Mesenchymal stem cell (in vitro differentiated cells and primary cell): ENCODE data around the gene NPAS3.

Experiments used
- DNase-seq: peaks from one replicate; pipeline ENCODE4 v3.0.0-alpha.2; 2013
- H2AFZ ChIP-seq: one replicate; pipeline ENCODE4 v1.6.1; 2013; ENCODE audit warnings: low read depth, mild to moderate bottlenecking, control low read depth, inconsistent platforms, low read length, moderate library complexity
- H2AK5ac ChIP-seq: 2 replicates; pipeline ENCODE4 v1.6.1; 2013; ENCODE audit warnings: low read length, moderate library complexity, mild to moderate bottlenecking, inconsistent platforms; ENCODE audit not compliant: severe bottlenecking
- H2BK120ac ChIP-seq: one replicate; pipeline ENCODE4 v1.6.1; 2013; ENCODE audit warnings: low read depth, mild to moderate bottlenecking, inconsistent platforms, low read length, moderate library complexity
- H2BK12ac ChIP-seq, 2 experiments: one replicate each; pipeline ENCODE4 v1.6.1; 2013; ENCODE audit warnings: inconsistent platforms in 2 of 2, low read length in 2 of 2, mild to moderate bottlenecking in 2 of 2, moderate library complexity in 2 of 2, control low read depth in 1 of 2
- H2BK15ac ChIP-seq: one replicate; pipeline ENCODE4 v1.6.1; 2013; ENCODE audit warnings: mild to moderate bottlenecking, low read depth, inconsistent platforms; ENCODE audit not compliant: poor library complexity, severe bottlenecking
- H2BK5ac ChIP-seq: 2 replicates; pipeline ENCODE4 v1.6.1; 2013; ENCODE audit warnings: low read depth, mild to moderate bottlenecking, low read length, control low read depth, inconsistent platforms; ENCODE audit not compliant: poor library complexity, severe bottlenecking
- H3K14ac ChIP-seq, 2 experiments: one replicate each; pipeline ENCODE4 v1.6.1; 2013; ENCODE audit warnings: inconsistent platforms in 2 of 2, low read length in 2 of 2, control low read depth in 1 of 2, mild to moderate bottlenecking in 1 of 2, moderate library complexity in 1 of 2
- H3K18ac ChIP-seq, 2 experiments: one replicate each; pipeline ENCODE4 v1.6.1; 2013; ENCODE audit warnings: inconsistent platforms in 2 of 2, low read length in 2 of 2, control low read depth in 1 of 2, low read depth in 1 of 2, mild to moderate bottlenecking in 1 of 2
- H3K23ac ChIP-seq, 2 experiments: one replicate each; pipeline ENCODE4 v1.6.1; 2013; ENCODE audit warnings: inconsistent platforms in 2 of 2, low read length in 2 of 2, mild to moderate bottlenecking in 2 of 2, moderate library complexity in 2 of 2, control low read depth in 1 of 2
- H3K27ac ChIP-seq: 2 replicates; pipeline ENCODE4 v1.5.1; 2013; ENCODE audit warnings: mild to moderate bottlenecking, moderate library complexity, low read length, control low read depth, inconsistent platforms; ENCODE audit not compliant: poor library complexity, severe bottlenecking
- H3K27me3 ChIP-seq, 2 experiments: 2 replicates each; pipeline versions ENCODE4 v1.6.1 to v1.7.0; 2013; ENCODE audit warnings: low read length in 2 of 2, mild to moderate bottlenecking in 2 of 2, moderate library complexity in 2 of 2, control low read depth in 1 of 2, inconsistent platforms in 1 of 2; ENCODE audit not compliant: control insufficient read depth in 1 of 2, insufficient read depth in 1 of 2
- H3K36me3 ChIP-seq, 2 experiments: 2 replicates each; pipeline versions ENCODE4 v1.6.1 to v1.7.0; 2013; ENCODE audit warnings: low read length in 2 of 2, control low read depth in 1 of 2, inconsistent platforms in 1 of 2, low read depth in 1 of 2, mild to moderate bottlenecking in 1 of 2; ENCODE audit not compliant: insufficient read depth in 2 of 2, control insufficient read depth in 1 of 2
- H3K4ac ChIP-seq, 2 experiments: one replicate each; pipeline ENCODE4 v1.6.1; 2013; ENCODE audit warnings: inconsistent platforms in 2 of 2, low read length in 2 of 2, mild to moderate bottlenecking in 2 of 2, moderate library complexity in 2 of 2, control low read depth in 1 of 2, low read depth in 1 of 2
- H3K4me1 ChIP-seq: 2 replicates; pipeline ENCODE4 v1.6.1; 2013; ENCODE audit warnings: low read depth, low read length, control low read depth; ENCODE audit not compliant: control insufficient read depth, insufficient read depth
- H3K4me2 ChIP-seq: 2 replicates; pipeline ENCODE4 v1.6.1; 2013; ENCODE audit warnings: low read length, mild to moderate bottlenecking, inconsistent platforms; ENCODE audit not compliant: poor library complexity, severe bottlenecking
- H3K4me3 ChIP-seq, 2 experiments: 2 replicates each; pipeline versions ENCODE4 v1.5.1 to v1.7.0; 2013; ENCODE audit warnings: low read length in 2 of 2, mild to moderate bottlenecking in 2 of 2, control low read depth in 1 of 2, low read depth in 1 of 2; ENCODE audit not compliant: insufficient read depth in 1 of 2
- H3K79me1 ChIP-seq: replicated peaks from 2 replicates; pipeline ENCODE4 v1.6.1; 2013; ENCODE audit warnings: mild to moderate bottlenecking, control low read depth, low read length, inconsistent platforms; ENCODE audit not compliant: poor library complexity, severe bottlenecking
- H3K9ac ChIP-seq: 2 replicates; pipeline ENCODE4 v1.7.0; 2013; ENCODE audit warnings: mild to moderate bottlenecking, low read length, moderate library complexity
- H3K9me3 ChIP-seq: 2 replicates; pipeline ENCODE4 v1.7.0; 2013; ENCODE audit warnings: mild to moderate bottlenecking, low read length; ENCODE audit not compliant: control insufficient read depth
- H4K8ac ChIP-seq: one replicate; pipeline ENCODE4 v1.6.1; 2013; ENCODE audit warnings: inconsistent platforms, mild to moderate bottlenecking, low read length, moderate library complexity
- H4K91ac ChIP-seq: one replicate; pipeline ENCODE4 v1.6.1; 2013; ENCODE audit warnings: mild to moderate bottlenecking, low read length, inconsistent platforms
- WGBS: methylation state at CpG from one replicate; pipeline ENCODE4 v1.1.7; 2013; ENCODE audit warnings: mixed read lengths; 5-methylcytosine and 5-hydroxymethylcytosine counted together

Gene NPAS3

DNA sequence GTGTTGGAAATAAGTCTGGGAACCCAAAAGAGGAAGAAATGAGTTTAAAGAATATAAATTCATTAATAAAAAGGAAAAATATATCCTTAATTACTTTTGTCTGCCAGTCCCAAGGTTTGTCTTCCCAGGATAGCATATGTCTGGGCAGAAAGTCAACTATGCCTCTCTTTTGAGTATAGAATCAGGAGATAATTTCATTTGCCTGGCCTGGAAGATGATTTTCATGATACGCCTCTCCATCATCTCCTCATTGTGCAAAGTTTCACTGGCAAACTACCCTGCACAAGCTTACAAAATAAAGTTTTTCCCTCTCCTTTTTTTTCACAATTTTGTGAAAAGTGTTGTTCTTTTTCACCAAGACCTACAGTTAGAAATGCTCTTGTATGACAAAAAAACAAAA lies 671.4 kb downstream of the NPAS3 start:
- no peaks in the 10 kb centered on the region for H3K36me3 ChIP-seq
- WGBS = 100% methylated on average over 1 of the region's 1 CpG
- no peak overlapping the region for H3K14ac ChIP-seq
- H3K9me3 ChIP-seq = no peaks in the 10 kb centered on the region
- H3K27me3 ChIP-seq = no peaks in the 10 kb centered on the region
- no peak overlapping the region for H2BK120ac ChIP-seq
- H3K4ac ChIP-seq = no peak overlapping the region
- no peak overlapping the region for H2BK12ac ChIP-seq
- no peak overlapping the region for H2AFZ ChIP-seq
- H3K9ac ChIP-seq = no peak overlapping the region
- no peak overlapping the region for H4K91ac ChIP-seq
- H2AK5ac ChIP-seq = no peak overlapping the region
- H2BK5ac ChIP-seq = no peak overlapping the region
- H3K23ac ChIP-seq = no peak overlapping the region
- no peak overlapping the region for H3K4me3 ChIP-seq
- no peaks in the 10 kb centered on the region for H3K79me1 ChIP-seq
- H4K8ac ChIP-seq = no peak overlapping the region
- no peak overlapping the region for H2BK15ac ChIP-seq
- no peaks in the 10 kb centered on the region for H3K4me1 ChIP-seq
- H3K27ac ChIP-seq = no peak overlapping the region
- no peak overlapping the region for H3K18ac ChIP-seq
- no peak for DNase-seq
- no peak overlapping the region for H3K4me2 ChIP-seq

GRCh38 chr14:33611405-33612196 lies 672.9 kb downstream of the NPAS3 start:
- H3K27ac ChIP-seq = no peak overlapping the region
- no peak overlapping the region for H2AFZ ChIP-seq
- H3K36me3 ChIP-seq = no peaks in the 10 kb centered on the region
- no peaks in the 10 kb centered on the region for H3K4me1 ChIP-seq
- no peak overlapping the region for H2AK5ac ChIP-seq
- H3K4me3 ChIP-seq = no peak overlapping the region
- peak; percentile 29 for DNase-seq
- no peak overlapping the region for H4K8ac ChIP-seq
- H3K18ac ChIP-seq = peak overlapping the region in 1 of 2 experiments; percentile 40
- H3K4me2 ChIP-seq = no peak overlapping the region
- no peak overlapping the region for H4K91ac ChIP-seq
- no peak overlapping the region for H3K4ac ChIP-seq
- no peaks in the 10 kb centered on the region for H3K79me1 ChIP-seq
- H2BK120ac ChIP-seq = no peak overlapping the region
- H2BK12ac ChIP-seq = no peak overlapping the region
- no peak overlapping the region for H2BK5ac ChIP-seq
- WGBS = 63% methylated on average over 2 of the region's 5 CpGs
- H3K14ac ChIP-seq = no peak overlapping the region
- H3K27me3 ChIP-seq = no peaks in the 10 kb centered on the region
- H3K23ac ChIP-seq = no peak overlapping the region
- no peaks in the 10 kb centered on the region for H3K9me3 ChIP-seq
- no peak overlapping the region for H2BK15ac ChIP-seq
- no peak overlapping the region for H3K9ac ChIP-seq

- no peak overlapping the region for H3K27ac ChIP-seq
- no peak overlapping the region for H3K18ac ChIP-seq
- H3K9ac ChIP-seq = no peak overlapping the region
- no peak overlapping the region for H3K4ac ChIP-seq
- no peak for DNase-seq
- H2AFZ ChIP-seq = no peak overlapping the region
- H3K4me2 ChIP-seq = no peak overlapping the region
- no peak overlapping the region for H4K91ac ChIP-seq
- H4K8ac ChIP-seq = no peak overlapping the region
- H3K27me3 ChIP-seq = no peaks in the 10 kb centered on the region
- WGBS = 94% methylated on average over 6 of the region's 6 CpGs
- no peak overlapping the region for H2BK12ac ChIP-seq
- no peak overlapping the region for H3K4me3 ChIP-seq
- H3K79me1 ChIP-seq = no peaks in the 10 kb centered on the region
- no peaks in the 10 kb centered on the region for H3K36me3 ChIP-seq
- H2AK5ac ChIP-seq = no peak overlapping the region
- H3K9me3 ChIP-seq = no peaks in the 10 kb centered on the region
- H2BK120ac ChIP-seq = no peak overlapping the region
- H3K14ac ChIP-seq = no peak overlapping the region
- no peaks in the 10 kb centered on the region for H3K4me1 ChIP-seq
- H3K23ac ChIP-seq = no peak overlapping the region
- no peak overlapping the region for H2BK5ac ChIP-seq
- H2BK15ac ChIP-seq = no peak overlapping the region
Observed at GRCh38 chr14:33612197-33612505, 673.5 kb downstream of the NPAS3 start.

DNA sequence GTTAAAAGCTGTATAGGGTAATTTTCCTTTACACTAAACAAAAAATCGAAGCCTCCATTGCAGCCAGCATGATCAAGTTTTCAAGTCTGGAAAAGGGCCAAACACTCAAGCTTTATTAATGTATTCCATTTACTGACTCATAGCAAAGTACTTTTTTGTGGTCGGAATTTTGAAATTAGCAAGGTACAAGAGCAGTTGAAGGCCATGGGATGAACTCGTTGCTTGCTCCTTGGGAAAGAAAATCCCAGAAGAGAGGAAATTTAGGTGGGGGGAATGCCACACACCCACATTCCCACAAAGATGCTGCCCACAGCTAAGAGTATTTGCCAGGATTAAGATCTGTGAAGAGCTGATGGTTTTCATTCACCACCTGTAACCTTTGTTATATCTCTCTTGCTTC lies 678.5 kb downstream of the NPAS3 start:
- H2AK5ac ChIP-seq = no peak overlapping the region
- no peak overlapping the region for H3K4ac ChIP-seq
- no peak overlapping the region for H3K23ac ChIP-seq
- H4K8ac ChIP-seq = no peak overlapping the region
- H3K79me1 ChIP-seq = no peaks in the 10 kb centered on the region
- H2BK120ac ChIP-seq = no peak overlapping the region
- no peaks in the 10 kb centered on the region for H3K4me1 ChIP-seq
- H2AFZ ChIP-seq = no peak overlapping the region
- no peaks in the 10 kb centered on the region for H3K9me3 ChIP-seq
- H2BK15ac ChIP-seq = no peak overlapping the region
- no peaks in the 10 kb centered on the region for H3K36me3 ChIP-seq
- no peaks in the 10 kb centered on the region for H3K27me3 ChIP-seq
- H3K18ac ChIP-seq = no peak overlapping the region
- no peak overlapping the region for H2BK5ac ChIP-seq
- H3K4me3 ChIP-seq = no peak overlapping the region
- WGBS = 20% methylated on average over 2 of the region's 3 CpGs
- no peak overlapping the region for H3K27ac ChIP-seq
- no peak overlapping the region for H4K91ac ChIP-seq
- H3K4me2 ChIP-seq = no peak overlapping the region
- peak; percentile 76 for DNase-seq
- H2BK12ac ChIP-seq = no peak overlapping the region
- H3K9ac ChIP-seq = no peak overlapping the region
- no peak overlapping the region for H3K14ac ChIP-seq
